Endodermal cell (in vitro differentiated cells): ENCODE results near the gene FBXW11. TPM values are rescaled to one million over a fixed set of nuclear protein-coding genes. Genes with fewer than 3 reads are reported as not detected.

ENCODE experiments used
- DNase-seq: peaks from one replicate; pipeline ENCODE4 v3.0.0-alpha.2; 2017
- H3K27ac ChIP-seq: 2 replicates; pipeline ENCODE4 v1.5.1; 2013; ENCODE audit warnings: mild to moderate bottlenecking, low read depth, low read length, moderate library complexity
- H3K27me3 ChIP-seq: 2 replicates; pipeline ENCODE4 v1.6.1; 2013; ENCODE audit warnings: mild to moderate bottlenecking, low read length, moderate library complexity; ENCODE audit not compliant: insufficient read depth, control insufficient read depth, poor library complexity, severe bottlenecking
- H3K36me3 ChIP-seq: 2 replicates; pipeline ENCODE4 v1.7.0; 2013; ENCODE audit warnings: mild to moderate bottlenecking, low read length, moderate library complexity; ENCODE audit not compliant: control insufficient read depth, insufficient read depth
- H3K4me1 ChIP-seq: one replicate; pipeline ENCODE4 v1.7.0; 2013; ENCODE audit warnings: low read length; ENCODE audit not compliant: control insufficient read depth, insufficient read depth
- H3K4me3 ChIP-seq: 2 replicates; pipeline ENCODE4 v1.5.1; 2013; ENCODE audit warnings: mild to moderate bottlenecking, low read length, moderate library complexity
- H3K9ac ChIP-seq: 2 replicates; pipeline ENCODE4 v1.6.1; 2013; ENCODE audit warnings: mild to moderate bottlenecking, low read length, moderate library complexity; ENCODE audit not compliant: poor library complexity, severe bottlenecking; ENCODE audit errors: extremely low read depth
- H3K9me3 ChIP-seq: 2 replicates; pipeline ENCODE4 v1.6.1; 2013; ENCODE audit warnings: mild to moderate bottlenecking, low read length, moderate library complexity; ENCODE audit not compliant: control insufficient read depth
- H3K27ac Mint-ChIP-seq: 2 replicates; pipeline ENCODE4 v1.8.0; 2020; ENCODE audit warnings: mixed read lengths
- H3K27me3 Mint-ChIP-seq: 2 replicates; pipeline ENCODE4 v1.8.0; 2021; ENCODE audit warnings: mild to moderate bottlenecking, mixed read lengths; ENCODE audit not compliant: insufficient read depth
- H3K36me3 Mint-ChIP-seq: 2 replicates; pipeline ENCODE4 v1.8.0; 2020; ENCODE audit warnings: low read depth, mixed read lengths
- H3K4me1 Mint-ChIP-seq: 2 replicates; pipeline ENCODE4 v1.8.0; 2020; ENCODE audit warnings: mixed read lengths
- H3K4me3 Mint-ChIP-seq: 2 replicates; pipeline ENCODE4 v1.8.0; 2020; ENCODE audit warnings: mild to moderate bottlenecking, moderate library complexity, mixed read lengths
- H3K9me3 Mint-ChIP-seq: 2 replicates; pipeline ENCODE4 v1.8.0; 2020; ENCODE audit warnings: mild to moderate bottlenecking, mixed read lengths
- CTCF ChIP-seq: fragments of 200-600 bp; sonication (generic); conservative IDR thresholded peaks from 2 replicates; pipeline ENCODE4 v1.5.0; 2021; ENCODE audit warnings: antibody characterized with exemption, mild to moderate bottlenecking
- WGBS, 2 experiments: methylation state at CpG; one replicate each; pipeline versions ENCODE4 v1.1.5 to v1.1.7; 2013; ENCODE audit warnings: missing lambda C conversion rate in 2 of 2, mixed read lengths in 1 of 2; ENCODE audit not compliant: insufficient coverage in 1 of 2, insufficient read length in 1 of 2; 5-methylcytosine and 5-hydroxymethylcytosine counted together
- total RNA-seq, 2 donors: library from RNA; stranded (reverse); fragmentation: NEBNext Ultra II Directional in 1 of 2; extraction: Animal tissue kit (Norgen Biotek cat#: 25700) in 1 of 2; gene quantifications; 2 replicates in 1 of 2; 3 replicates in 1 of 2; pipeline ENCODE4 v1.2.1, GENCODE V29; 2021

FBXW11 gene
- total RNA-seq, 2 donors from 2014 or later, result 42.2 to 49.4 TPM

DNA sequence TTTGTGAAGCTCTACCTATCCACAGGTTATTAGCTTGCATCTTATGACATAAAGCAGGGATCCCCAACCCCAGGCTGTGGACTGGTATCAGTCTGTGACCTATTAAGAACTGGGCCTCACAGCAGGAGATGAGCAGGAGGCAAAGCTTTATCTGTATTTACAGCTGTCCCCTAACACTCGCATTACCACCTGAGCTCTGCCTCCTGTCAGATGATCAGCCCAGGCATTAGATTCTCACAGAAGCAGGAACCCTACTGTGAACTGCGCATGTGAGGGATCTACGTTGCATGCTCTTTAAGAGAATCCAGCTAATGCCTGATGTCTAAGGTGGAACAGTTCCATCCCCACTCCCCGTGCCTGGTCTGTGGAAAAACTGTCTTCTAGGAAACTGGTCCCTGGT, 19.7 kb downstream of the FBXW11 start:
- Mint-ChIP-seq H3K27ac (peak overlapping the region; percentile 78), H3K27me3 (no peaks in the 10 kb centered on the region), H3K9me3 (no peaks in the 10 kb centered on the region), H3K4me3 (no peak overlapping the region), H3K36me3 (peaks cover 10% of the 10 kb centered on the region), H3K4me1 (peaks cover 32% of the 10 kb centered on the region)
- no peak overlapping the region for H3K4me3 ChIP-seq
- WGBS, 2 experiments, result 71 to 75% methylated on average over 4 of the region's 4 CpGs
- H3K27me3 ChIP-seq, result no peaks in the 10 kb centered on the region
- H3K9ac ChIP-seq, result no peak overlapping the region
- H3K36me3 ChIP-seq, result peaks cover 7% of the 10 kb centered on the region
- H3K9me3 ChIP-seq, result peaks cover 3% of the 10 kb centered on the region
- no peaks in the 10 kb centered on the region for H3K4me1 ChIP-seq
- H3K27ac ChIP-seq, result no peak overlapping the region
- peak; percentile 76 for DNase-seq
- no peak for TF ChIP-seq CTCF

GRCh38 chr5:171984748-171985419, 21.6 kb downstream of the FBXW11 start:
- H3K4me1 Mint-ChIP-seq, result peaks cover 39% of the 10 kb centered on the region
- no peak for DNase-seq
- no peaks in the 10 kb centered on the region for H3K27me3 Mint-ChIP-seq
- no peak overlapping the region for H3K27ac Mint-ChIP-seq
- no peak for TF ChIP-seq CTCF
- Histone ChIP-seq H3K27ac (no peak overlapping the region), H3K36me3 (peaks cover 10% of the 10 kb centered on the region), H3K27me3 (no peaks in the 10 kb centered on the region), H3K4me3 (no peak overlapping the region), H3K4me1 (no peaks in the 10 kb centered on the region), H3K9ac (no peak overlapping the region), H3K9me3 (peaks cover 21% of the 10 kb centered on the region)
- 94 to 97% methylated on average over 5 to 6 of the region's 6 CpGs for WGBS, 2 experiments
- H3K4me3 Mint-ChIP-seq, result no peak overlapping the region
- H3K9me3 Mint-ChIP-seq, result peaks cover 9% of the 10 kb centered on the region
- peaks cover 4% of the 10 kb centered on the region for H3K36me3 Mint-ChIP-seq

DNA sequence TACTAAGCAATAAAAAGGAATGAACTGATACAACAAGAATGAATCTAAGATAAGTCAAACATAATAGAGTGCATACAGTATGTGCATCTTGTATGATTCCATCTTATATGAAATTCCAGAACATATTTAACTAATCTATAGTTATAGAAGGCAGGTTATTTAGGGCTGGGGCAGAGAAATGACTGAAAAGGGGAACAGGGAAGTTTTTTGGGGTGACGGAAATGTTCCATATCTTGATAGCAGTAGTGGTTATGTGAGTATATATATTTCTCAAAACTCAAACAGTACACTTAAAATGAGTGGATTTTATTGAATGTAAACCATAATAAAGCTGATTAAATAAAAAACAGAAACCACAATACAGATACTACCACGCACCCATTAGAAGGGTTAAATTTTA, 24.6 kb downstream of the FBXW11 start:
- TF ChIP-seq CTCF, result no peak
- H3K27me3 Mint-ChIP-seq, result no peaks in the 10 kb centered on the region
- peaks cover 28% of the 10 kb centered on the region for H3K4me1 Mint-ChIP-seq
- H3K27ac ChIP-seq, result no peak overlapping the region
- H3K27me3 ChIP-seq, result no peaks in the 10 kb centered on the region
- peaks cover 8% of the 10 kb centered on the region for H3K36me3 Mint-ChIP-seq
- 100% methylated on average over 1 of the region's 2 CpGs; no CpG with 5 or more reads in 1 of the 2 experiments for whole genome bisulfite sequencing, 2 experiments
- peaks cover 17% of the 10 kb centered on the region for H3K9me3 Mint-ChIP-seq
- no peak for DNase-seq
- no peak overlapping the region for H3K4me3 Mint-ChIP-seq
- H3K9me3 ChIP-seq, result peaks cover 44% of the 10 kb centered on the region
- no peak overlapping the region for H3K4me3 ChIP-seq
- H3K27ac Mint-ChIP-seq, result no peak overlapping the region
- H3K4me1 ChIP-seq, result no peaks in the 10 kb centered on the region
- H3K36me3 ChIP-seq, result peaks cover 13% of the 10 kb centered on the region
- no peak overlapping the region for H3K9ac ChIP-seq
